KOPT-K1 (cell line): ENCODE measurements around the gene SLC38A9.
A peak's percentile ranks its signal among the peaks of the same experiment; 100 is the strongest.

Source experiments
- H3K27ac ChIP-seq: fragments of 200-600 bp; sonication (generic); 2 replicates; pipeline ENCODE4 v1.5.1; 2016; ENCODE audit warnings: antibody characterized with exemption, mild to moderate bottlenecking, low read depth, low read length; ENCODE audit not compliant: poor library complexity, severe bottlenecking
- H3K36me3 ChIP-seq: fragments of 200-600 bp; sonication (generic); 2 replicates; pipeline ENCODE4 v1.5.1; 2017; ENCODE audit warnings: antibody characterized with exemption, mild to moderate bottlenecking, low read length, moderate library complexity; ENCODE audit not compliant: insufficient read depth
- H3K9me3 ChIP-seq: fragments of 200-600 bp; sonication (generic); 2 replicates; pipeline ENCODE4 v1.5.1; 2017; ENCODE audit warnings: antibody characterized with exemption, low read length, mild to moderate bottlenecking; ENCODE audit not compliant: insufficient read depth, poor library complexity, severe bottlenecking

The SLC38A9 gene

DNA sequence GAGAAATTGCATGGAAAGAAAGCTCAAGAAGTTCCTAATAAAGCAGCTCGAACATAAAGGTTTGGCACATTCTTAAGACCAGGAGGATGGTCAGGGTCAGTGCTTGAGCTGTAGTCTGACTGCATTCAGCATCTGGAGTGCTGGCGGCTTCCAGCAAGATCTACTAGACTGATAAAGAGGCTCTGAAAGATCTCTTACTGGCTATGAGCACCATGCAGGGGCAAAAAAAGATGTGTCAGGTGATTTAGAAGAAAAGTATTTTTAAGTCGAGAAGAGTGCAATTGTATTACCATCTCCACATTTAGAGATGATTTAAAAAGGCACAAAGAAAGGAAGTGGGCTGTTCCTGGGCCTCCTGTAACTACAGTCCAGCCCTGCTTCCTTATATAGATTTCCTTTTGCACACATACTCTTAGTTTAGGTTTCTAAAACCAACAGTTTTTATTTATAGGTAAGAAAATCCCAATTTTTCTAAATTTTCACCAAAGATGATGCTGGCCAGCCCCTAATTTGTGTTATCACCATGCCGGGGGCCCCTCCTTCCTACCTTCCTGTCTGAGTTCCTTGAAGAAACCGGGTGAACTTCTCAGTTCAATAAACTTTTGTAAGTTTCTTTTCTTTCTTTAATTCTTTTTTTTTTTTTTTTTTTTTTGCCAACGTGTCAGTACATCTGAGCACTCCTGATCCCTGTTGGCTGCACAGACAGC lies 111.5 kb downstream of the SLC38A9 start:
- no peaks in the 10 kb centered on the region for H3K9me3 ChIP-seq
- H3K27ac ChIP-seq = peak overlapping the region; percentile 55
- H3K36me3 ChIP-seq = no peaks in the 10 kb centered on the region

- H3K9me3 ChIP-seq = no peaks in the 10 kb centered on the region
- peak overlapping the region; percentile 55 for H3K27ac ChIP-seq
- H3K36me3 ChIP-seq = no peaks in the 10 kb centered on the region
These were observed 112.0 kb downstream of the SLC38A9 start for GRCh38 chr5:55600086-55600485.

DNA sequence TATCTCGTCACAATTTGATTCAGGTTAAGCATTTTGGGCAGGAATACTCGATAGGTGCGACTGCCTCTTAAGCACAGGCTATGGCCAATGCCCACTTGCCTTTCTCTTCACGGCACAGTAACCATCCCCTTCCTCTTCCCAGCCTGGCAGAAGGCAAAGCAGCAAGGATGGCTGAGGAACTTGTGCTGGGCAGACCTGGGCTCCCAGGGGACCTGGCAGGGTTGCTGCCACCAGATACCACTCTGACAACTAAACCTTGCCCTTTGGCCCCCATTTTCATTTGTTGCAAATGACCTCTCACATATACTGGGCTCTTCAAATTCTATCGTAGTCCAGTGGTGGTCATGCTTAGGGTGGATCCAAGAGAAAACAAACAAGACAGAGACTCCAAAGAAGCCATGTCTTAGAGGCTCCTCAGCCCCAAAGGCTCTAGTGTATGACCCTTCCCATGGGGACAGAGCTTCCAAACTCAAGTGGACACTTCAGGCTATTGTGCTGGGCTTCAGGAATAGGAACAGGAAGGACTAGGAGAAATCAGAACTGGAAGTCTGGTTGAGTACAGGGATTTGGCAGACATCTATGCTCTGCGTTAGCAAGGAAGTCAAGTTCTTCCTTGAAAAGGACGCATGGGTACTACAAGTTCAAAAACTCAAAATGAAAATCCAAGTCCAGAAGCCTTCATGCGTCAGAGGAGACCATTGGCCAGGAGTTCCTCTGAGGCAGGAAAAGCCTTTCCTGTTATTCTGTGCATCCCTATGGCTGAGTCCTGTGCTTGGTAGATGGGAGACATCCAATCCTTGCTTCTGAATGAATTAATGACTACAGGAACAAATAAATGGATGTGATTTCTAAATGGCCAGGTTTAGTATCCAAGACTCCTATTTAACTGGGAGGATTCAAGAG lies 112.7 kb downstream of the SLC38A9 start:
- H3K36me3 ChIP-seq = no peaks in the 10 kb centered on the region
- H3K27ac ChIP-seq = no peak overlapping the region
- H3K9me3 ChIP-seq = no peaks in the 10 kb centered on the region

- Histone ChIP-seq H3K9me3 (no peaks in the 10 kb centered on the region), H3K36me3 (no peaks in the 10 kb centered on the region), H3K27ac (no peak overlapping the region)
These were observed 114.8 kb downstream of the SLC38A9 start for GRCh38 chr5:55597014-55597981.

DNA sequence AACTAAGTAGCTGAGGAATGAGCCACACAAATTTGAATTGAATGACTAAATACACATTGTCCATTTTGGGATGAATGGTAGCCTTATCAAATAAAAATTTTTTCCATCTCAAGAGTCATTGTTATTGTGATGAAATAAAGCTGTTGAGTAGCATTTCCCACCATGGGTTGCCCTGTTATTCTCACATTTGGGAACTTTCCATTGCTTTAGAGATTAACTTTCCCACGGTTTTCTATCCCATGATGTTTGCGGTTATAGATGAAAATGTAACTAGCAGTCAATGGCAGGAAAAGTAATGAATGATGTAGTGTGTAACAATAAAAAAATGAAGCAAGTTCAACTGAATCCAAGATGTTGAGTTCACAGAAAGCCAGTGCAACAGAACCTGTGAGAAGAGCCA lies 117.5 kb downstream of the SLC38A9 start:
- H3K27ac ChIP-seq = no peak overlapping the region
- H3K9me3 ChIP-seq = no peaks in the 10 kb centered on the region
- H3K36me3 ChIP-seq = no peaks in the 10 kb centered on the region

GRCh38 chr5:55593115-55593472 lies 119.0 kb downstream of the SLC38A9 start:
- Histone ChIP-seq H3K9me3 (no peaks in the 10 kb centered on the region), H3K27ac (no peak overlapping the region), H3K36me3 (no peaks in the 10 kb centered on the region)

DNA sequence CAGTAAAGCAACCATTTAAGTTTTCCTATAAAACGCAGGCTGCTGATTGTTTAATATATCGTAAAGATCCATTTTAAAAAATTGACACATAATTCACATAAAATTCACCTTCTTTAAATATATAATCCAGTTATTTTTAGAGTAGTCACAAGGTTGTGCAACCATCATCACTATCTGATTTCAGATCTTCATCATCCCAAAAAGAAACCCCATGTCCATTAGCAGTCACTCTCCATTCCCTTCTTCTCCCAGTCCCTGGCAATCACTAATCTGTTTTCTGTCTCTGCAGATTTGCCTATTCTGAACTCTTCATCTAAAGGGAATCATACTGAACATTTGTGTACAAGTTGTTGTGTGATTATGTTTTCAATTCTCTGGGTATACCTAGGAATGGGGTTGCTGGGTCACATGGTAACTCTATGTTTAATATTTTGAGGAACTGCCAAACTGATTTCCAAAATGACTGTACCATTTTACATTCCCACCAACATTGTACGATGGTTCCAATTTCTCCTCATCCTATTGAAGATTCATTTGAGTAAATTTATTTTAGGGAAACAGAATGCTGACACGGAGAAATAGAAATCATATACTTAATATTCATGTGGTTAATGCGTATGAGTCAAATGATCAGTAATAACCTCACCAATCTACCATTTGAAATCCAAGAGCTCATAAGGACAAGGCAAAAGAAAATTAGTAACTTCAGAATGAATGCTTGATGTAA lies 119.6 kb downstream of the SLC38A9 start:
- no peaks in the 10 kb centered on the region for H3K9me3 ChIP-seq
- H3K36me3 ChIP-seq = no peaks in the 10 kb centered on the region
- H3K27ac ChIP-seq = no peak overlapping the region

DNA sequence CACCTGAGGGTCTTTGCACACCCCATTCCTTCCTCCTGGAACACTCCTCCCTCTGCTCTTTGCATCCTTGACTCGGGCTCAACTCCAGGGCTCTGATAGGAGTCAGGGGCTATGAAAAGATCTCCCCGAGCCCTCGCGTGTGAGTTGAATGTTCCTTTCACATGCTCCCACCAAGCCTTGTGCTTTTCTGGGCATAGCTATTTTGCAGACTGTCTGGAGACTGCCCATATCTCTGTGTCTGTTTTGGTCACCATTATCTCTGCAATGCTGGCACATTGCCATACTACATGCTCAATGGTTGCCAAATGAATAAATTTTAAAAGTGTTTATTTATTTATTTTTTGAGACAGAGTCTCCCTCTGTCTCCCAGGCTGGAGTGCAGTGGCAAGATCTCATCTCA lies 120.4 kb downstream of the SLC38A9 start:
- Histone ChIP-seq H3K36me3 (no peaks in the 10 kb centered on the region), H3K9me3 (no peaks in the 10 kb centered on the region), H3K27ac (peak overlapping the region; percentile 44)

GRCh38 chr5:55585206-55585610 lies 126.9 kb downstream of the SLC38A9 start:
- Histone ChIP-seq H3K9me3 (no peaks in the 10 kb centered on the region), H3K36me3 (no peaks in the 10 kb centered on the region), H3K27ac (no peak overlapping the region)

DNA sequence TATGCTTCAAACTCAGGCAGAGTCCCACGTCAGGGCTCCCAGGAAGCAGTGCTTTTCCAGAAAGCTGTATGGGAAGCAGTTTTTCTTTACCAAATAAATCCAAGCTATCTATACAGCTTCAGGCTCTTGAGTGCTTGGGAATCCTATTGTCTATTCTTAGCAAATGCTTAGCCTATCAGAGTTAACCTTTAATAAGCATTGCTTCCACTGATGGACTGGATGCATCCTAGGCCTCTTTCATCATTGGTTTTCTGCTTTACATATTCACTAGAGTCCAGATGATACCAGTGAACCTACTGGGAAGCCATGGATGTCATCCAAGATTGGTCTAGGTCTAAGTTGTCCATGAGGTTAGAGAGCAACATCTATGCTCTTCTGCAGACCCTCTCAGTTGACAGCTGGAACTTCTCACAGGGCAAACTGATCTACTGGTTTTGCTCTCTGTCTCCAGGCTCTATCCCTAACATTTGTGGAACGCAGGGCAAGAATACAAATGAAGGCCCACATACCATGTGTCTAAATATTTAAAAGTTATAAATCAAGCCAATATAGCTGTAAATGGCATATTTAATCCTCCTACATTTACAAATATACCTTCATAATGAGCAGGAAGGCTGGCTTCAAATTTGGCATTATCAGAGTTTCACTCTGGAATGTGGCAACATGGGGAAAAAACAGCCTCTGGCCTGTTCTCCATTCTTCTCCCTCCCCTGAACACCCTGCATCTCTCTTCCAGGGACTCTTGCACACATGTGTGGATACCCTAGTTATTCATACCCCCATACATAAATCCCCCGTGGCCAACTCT lies 127.5 kb downstream of the SLC38A9 start:
- no peaks in the 10 kb centered on the region for H3K36me3 ChIP-seq
- H3K9me3 ChIP-seq = no peaks in the 10 kb centered on the region
- H3K27ac ChIP-seq = no peak overlapping the region

DNA sequence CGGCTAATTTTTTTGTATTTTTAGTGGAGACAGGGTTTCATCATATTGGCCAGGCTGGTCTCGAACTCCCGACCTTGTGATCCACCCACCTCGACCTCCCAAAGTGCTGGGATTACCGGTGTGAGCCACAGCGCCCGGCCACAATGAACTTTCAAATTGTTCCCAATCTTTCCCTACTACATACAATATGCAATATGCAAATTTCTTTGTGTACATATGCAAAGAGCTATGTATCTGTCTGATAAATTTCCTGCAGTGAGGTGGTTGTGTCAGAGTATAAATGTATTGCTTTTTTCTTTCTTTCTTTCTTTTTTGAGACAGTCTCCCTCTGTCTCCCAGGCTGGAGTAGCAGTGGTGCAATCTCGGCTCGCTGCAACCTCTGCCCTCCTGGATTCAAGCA lies 128.5 kb downstream of the SLC38A9 start:
- no peaks in the 10 kb centered on the region for H3K9me3 ChIP-seq
- no peak overlapping the region for H3K27ac ChIP-seq
- no peaks in the 10 kb centered on the region for H3K36me3 ChIP-seq

DNA sequence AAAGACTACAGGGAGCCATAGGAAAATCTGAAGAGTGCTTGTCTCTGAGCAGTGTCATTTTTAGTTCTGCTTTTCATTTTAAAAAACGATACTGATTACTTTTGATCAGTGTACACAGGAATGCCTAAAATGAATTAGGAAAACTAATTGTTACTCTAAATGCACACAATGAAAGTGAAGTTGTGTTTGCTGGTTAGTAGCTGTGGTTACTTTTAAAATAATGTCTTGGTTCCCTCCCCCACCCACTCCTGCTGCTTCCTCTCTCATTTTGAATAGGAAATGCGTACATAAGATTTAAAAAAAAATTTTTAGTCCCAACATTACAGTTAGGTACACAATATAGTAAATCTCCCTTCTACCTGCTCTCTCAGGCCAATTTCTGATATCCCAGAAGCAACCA lies 129.9 kb downstream of the SLC38A9 start:
- no peaks in the 10 kb centered on the region for H3K9me3 ChIP-seq
- peak overlapping the region; percentile 46 for H3K27ac ChIP-seq
- H3K36me3 ChIP-seq = no peaks in the 10 kb centered on the region

DNA sequence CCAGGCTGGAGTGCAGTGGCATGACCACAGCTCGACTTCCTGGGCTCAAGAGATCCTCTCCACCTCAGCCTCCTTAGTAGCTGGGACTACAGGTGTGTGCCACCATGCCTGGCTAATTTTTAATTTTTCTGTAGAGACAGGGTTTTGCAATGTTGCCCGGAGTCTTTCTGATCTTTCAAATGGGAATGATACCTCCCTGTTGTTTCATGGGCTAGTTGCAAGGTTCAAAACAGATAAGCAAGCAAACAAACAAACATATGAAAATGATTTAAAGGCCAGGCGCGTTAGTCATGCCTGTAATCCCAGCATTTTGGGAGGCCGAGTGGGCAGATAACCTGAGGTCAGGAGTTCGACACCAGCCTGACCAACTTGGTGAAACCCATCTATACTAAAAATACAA lies 132.1 kb downstream of the SLC38A9 start:
- Histone ChIP-seq H3K36me3 (no peaks in the 10 kb centered on the region), H3K9me3 (no peaks in the 10 kb centered on the region), H3K27ac (no peak overlapping the region)

DNA sequence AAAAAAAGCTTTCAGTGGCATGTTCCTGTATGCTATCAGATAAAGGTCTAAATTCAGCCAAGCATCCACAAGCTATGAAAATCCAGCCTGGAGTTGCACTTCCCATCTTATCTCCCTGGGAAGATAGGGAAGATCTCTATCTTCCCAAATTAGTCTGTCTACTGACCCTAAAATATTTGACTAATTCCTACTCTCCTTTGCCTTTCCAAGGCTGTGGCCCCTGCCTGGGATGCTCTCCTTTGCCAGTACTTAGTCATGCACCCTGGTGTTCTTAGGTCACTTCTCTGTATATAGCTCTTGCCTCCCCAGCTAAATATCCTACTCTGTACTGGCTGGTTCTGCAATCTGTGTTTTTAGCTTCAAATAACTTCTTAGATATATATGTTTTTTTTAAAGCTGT lies 133.4 kb downstream of the SLC38A9 start:
- H3K9me3 ChIP-seq = no peaks in the 10 kb centered on the region

More for the DNA sequence above, 133.4 kb downstream of the SLC38A9 start:
- Histone ChIP-seq H3K36me3 (no peaks in the 10 kb centered on the region), H3K27ac (no peak overlapping the region)
